NCI-H2196 (cell line): Measurements from ENCODE around the gene TECTB.

Experiments
- DNase-seq: peaks from one replicate; lab custom pipeline; 2025; ENCODE audit not compliant: unreplicated experiment; lab: John Stamatoyannopoulos, UW

TECTB gene

GRCh38 chr10:112307358-112308124 lies 24.3 kb downstream of the TECTB start:
- DNase-seq = peak; percentile 5

GRCh38 chr10:112308125-112308502 lies 24.9 kb downstream of the TECTB start:
- no peak for DNase-seq

DNA sequence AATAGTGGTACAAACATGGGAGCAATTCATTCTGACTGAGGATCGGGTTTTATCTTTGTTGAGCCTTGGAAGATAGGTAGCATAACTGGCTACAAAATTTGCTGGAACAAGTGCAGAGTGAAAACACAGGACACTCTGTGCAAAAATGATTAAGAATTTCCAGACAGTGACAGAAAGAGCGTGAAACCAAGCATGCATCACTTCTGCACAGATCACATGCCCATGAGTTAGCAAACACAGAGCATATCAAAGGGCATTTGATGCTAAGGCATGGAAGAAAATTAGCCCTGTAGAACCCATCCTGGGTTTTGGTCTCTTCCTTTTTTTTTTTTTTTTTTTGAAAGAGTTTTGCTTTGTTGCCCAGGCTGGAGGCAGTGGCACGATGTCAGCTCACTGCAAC lies 28.3 kb downstream of the TECTB start:
- no peak for DNase-seq

DNA sequence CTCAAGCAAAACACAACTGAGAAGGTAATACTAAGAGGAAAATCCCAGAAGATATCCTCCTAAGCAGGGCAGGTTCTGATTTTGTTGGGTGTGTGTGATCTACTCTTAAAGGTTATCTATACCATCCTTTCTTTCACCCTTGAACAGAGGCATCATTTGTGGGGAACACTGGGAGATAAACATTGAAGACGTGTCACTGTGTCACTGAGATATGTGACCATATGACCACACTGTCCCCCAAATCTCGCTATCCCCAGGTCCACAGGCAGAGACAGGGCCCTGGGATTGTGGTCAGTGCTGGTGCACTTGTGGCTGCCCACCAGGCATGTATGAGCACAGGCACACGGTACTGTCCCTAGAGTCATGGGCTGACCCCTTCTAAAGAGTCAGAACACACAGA lies 30.0 kb downstream of the TECTB start:
- DNase-seq = no peak

DNA sequence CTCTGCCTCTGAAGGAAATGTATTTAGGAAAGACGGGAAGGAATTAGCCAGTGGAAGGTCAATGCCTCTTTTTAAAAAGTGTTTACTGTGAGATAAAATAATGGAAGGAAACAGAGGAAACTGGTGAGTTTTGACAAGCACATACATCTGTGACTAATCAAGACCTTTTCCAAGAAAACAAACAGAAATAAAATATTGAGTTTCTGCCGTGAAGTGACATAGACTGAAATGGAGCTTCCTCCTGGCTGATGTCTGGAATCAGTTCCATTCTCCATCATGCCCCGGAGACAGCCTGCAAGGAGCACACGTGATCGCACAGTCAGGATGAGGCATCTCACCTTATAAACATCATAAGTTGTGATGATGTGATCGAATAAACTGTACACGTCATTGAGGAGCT lies 30.7 kb downstream of the TECTB start:
- no peak for DNase-seq

GRCh38 chr10:112314822-112315474 lies 31.7 kb downstream of the TECTB start:
- peak; percentile 50 for DNase-seq

DNA sequence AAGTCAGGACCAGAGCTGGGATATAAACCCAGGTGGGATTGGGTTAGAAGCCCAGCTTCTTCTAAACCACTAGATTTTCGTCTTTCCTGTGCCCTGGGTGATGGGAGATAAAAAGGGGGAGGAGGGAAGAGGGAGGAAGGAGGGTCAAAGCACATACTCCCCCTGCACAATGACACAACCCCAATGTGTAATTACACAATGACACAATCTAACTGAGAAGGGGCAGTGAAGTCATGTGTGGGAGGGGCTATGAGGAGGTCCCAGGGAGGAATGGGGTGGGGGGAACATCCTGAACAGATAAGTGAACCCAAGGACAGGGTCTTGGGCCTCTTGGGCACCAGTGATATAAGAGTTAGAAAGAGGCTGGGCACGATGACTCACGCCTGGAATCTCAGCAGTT lies 44.5 kb downstream of the TECTB start:
- DNase-seq = no peak

DNA sequence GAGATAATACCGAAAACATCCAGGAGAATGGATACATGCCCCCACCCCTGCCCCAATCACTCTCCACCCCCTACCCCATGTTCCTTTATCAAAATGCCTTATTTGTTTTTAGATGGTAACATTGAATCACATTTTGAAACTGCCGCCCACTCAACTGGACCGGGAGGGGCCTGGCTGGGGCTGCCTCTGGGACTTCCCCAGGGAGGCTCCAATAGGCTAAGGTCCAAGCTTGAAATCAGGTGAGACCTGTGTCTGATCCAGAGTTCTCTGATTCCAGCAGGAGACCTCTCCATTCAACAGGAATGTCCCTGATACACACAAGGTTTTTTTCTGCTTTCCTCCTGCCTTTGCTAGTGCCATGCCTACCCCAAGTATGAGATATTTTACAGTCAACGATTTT lies 47.0 kb downstream of the TECTB start:
- no peak for DNase-seq

GRCh38 chr10:112330607-112331160 lies 47.5 kb downstream of the TECTB start:
- DNase-seq = no peak

DNA sequence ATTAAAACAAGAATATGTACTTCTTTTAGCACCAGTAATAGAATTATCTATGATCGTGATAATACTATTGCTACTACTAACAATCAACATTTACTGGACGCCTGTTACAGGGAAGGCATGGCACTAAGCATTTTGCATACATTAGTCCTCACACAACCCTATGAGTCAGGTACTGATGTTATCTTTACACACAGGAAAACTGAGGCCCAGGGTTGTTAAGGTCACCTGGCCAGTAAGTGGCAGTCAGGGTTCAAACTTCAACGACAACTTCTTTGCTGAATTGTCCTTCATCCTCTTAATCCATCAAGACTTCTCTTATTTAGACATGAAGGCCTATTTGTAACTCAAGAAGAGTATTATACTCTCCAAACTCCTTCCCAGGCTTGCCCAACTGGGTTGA lies 48.8 kb downstream of the TECTB start:
- no peak for DNase-seq

DNA sequence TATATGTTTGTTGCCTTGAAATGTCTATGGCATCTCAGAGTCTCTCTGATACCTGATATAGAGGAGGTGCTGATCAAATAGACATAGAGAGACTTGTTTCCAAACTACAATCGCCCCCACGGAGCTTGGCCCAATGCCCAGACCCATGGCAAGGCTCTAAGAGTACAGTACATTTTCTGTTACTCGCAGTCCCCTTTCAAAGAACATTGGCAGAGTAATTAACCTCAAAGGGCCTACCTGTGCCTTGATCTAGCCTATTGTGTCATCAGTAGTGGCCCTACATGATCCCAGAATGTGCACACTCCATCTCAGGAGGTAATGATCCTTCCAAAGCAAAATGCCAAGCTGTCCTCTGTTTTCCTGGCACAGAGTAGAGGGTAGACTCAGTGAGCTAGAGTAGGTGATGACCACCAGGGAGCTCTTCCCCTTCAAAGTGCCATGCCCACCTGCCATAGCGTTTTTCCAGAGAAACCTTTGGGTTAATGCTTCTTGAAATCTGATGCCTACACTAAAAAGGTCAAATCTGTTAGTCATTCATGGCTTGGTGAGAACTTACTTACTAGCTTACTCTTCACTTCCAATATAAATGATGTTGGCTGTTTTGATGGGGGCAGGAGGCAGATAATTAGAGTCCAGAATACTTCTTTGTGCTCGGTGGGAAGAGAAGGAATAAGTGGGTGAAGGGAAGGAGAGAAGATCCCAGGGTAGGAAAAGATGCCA lies 49.5 kb downstream of the TECTB start:
- DNase-seq = no peak

DNA sequence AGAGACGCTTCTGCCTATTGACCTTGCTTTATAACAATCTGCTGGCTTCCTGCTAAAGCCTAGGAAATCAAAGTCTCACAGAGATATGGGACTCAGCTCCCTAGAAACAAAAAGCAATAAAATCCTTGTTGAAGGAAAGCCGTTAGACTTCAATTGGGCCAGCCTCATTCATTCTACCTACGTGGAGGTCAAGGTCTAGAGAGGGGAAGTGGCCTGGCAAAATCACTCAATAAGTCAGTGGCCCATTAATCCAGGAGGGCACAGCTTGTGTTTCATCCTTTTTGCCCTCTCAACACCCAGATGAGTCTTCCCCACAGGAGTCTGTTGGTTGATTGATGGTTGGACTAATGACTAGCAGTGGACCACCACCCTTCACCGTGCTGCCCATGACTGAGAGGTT lies 50.3 kb downstream of the TECTB start:
- DNase-seq = no peak

GRCh38 chr10:112335111-112335867 lies 52.1 kb downstream of the TECTB start:
- DNase-seq = no peak

DNA sequence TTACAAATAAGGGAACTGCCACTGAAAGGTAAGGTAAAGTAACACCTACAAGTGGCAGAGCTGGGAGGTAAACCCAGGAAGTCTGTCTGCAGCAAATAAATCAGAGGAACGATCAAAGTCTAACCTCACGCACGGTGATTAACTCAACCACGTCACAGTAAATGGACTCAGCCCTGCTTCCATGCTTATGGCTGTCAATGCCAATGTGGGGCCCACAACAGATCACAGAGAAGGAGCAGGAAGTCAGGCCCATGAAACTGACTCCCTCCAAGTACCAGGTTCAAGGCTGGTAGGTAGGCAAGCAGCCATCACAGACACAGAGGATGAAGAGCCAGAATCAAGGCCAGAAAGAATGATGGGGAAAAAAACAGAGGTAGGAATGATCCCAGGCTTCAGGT lies 52.7 kb downstream of the TECTB start:
- DNase-seq = no peak

GRCh38 chr10:112336556-112337201 lies 53.5 kb downstream of the TECTB start:
- no peak for DNase-seq

GRCh38 chr10:112338957-112339356 lies 55.8 kb downstream of the TECTB start:
- no peak for DNase-seq

GRCh38 chr10:112340601-112341000 lies 57.4 kb downstream of the TECTB start:
- no peak for DNase-seq

- no peak for DNase-seq
Measured at GRCh38 chr10:112343056-112343806, 60.0 kb downstream of the TECTB start.

DNA sequence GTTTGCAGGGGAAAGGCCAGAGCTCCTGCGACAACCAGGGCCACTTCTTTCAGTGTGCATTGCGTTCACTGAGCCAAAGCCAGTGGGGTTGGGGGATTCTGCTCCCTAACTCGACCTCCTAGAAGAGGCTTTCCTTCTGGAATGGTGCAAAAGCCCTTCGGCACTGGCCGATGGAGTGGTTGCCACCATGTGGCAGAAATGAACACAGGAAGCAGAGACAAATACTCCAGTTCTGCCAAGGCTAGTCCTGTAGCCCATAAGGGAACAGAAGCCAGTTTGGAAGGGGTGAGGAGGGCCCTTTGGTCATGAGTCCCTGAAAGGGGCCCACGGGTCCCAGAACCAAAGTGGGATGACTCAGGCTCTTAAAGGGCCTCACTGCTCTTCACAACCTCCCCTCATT lies 61.1 kb downstream of the TECTB start:
- DNase-seq = no peak

GRCh38 chr10:112345202-112345601 lies 62.0 kb downstream of the TECTB start:
- no peak for DNase-seq
